GM18498 (cell line): ENCODE measurements around the gene BRPF1.

Experiments used
- ATAC-seq: cut with Tn5 transposase; IDR thresholded peaks from one replicate; pipeline ENCODE4 v1.9.1; 2021; ENCODE audit warnings: mild to moderate bottlenecking, moderate library complexity; ENCODE audit not compliant: unreplicated experiment

The BRPF1 gene

GRCh38 chr3:9786825-9787669, 55.5 kb downstream of the BRPF1 start:
- ATAC-seq, result no peak

GRCh38 chr3:9787714-9788113, 56.2 kb downstream of the BRPF1 start:
- no peak for ATAC-seq

- ATAC-seq, result no peak
These were observed 59.6 kb downstream of the BRPF1 start for GRCh38 chr3:9791127-9791526.

- ATAC-seq, result no peak
These were observed 60.4 kb downstream of the BRPF1 start for GRCh38 chr3:9791790-9792404.

GRCh38 chr3:9792405-9793160, 61.0 kb downstream of the BRPF1 start, which contains the start of the genes ARPC4 and TADA3:
ARPC4 (plus strand) TSS chr3:9793082; CDS start chr3:9793122, 40 bp downstream.
TADA3 (minus strand) TSS chr3:9792473; CDS start chr3:9791466, 1,007 bp downstream.
- ATAC-seq, result peak; percentile 82

- ATAC-seq, result peak; percentile 2
These were observed 61.7 kb downstream of the BRPF1 start for GRCh38 chr3:9793161-9793781.

GRCh38 chr3:9794400-9794799, 62.9 kb downstream of the BRPF1 start:
- ATAC-seq, result no peak

GRCh38 chr3:9795207-9795606, 63.7 kb downstream of the BRPF1 start:
- no peak for ATAC-seq

- ATAC-seq, result no peak
These were observed 65.8 kb downstream of the BRPF1 start for GRCh38 chr3:9797196-9797945.
